Measurements from ENCODE around the gene BST2.

Gene BST2

GRCh38 chr19:17419621-17420474 is 14.4 kb upstream of the BST2 start, which contains the start of gene MVB12A:
MVB12A (plus strand) TSS chr19:17420047; CDS start chr19:17420136, 89 bp downstream.
- DNase-seq (ENCODE audit: low read depth, low spot score), result peak; percentile 89

GRCh38 chr19:17419154-17419620 is 13.8 kb upstream of the BST2 start:
- DNase-seq (ENCODE audit: low read depth, low spot score), result no peak

- DNase-seq (ENCODE audit: low read depth, low spot score), result no peak
Measured at GRCh38 chr19:17418710-17419109, 13.3 kb upstream of the BST2 start.

DNA sequence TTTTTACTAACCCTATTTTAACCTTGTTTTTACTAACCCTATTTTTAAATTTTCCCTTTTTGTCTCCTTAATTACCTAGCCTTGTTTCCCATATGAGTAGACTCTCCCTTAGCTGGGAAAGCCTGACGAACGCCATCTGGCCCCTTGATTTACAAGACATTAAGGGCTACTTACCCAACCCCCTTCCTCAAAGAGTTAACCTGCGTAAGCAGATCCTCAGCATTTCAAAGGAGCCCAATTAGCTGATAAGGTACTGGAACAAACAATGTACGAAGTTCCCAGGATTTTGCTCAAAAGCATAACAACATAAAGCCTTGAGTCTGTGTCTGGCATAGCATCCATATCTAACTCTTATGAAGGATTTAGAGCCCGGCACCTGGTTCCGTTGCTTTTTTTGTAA is 9.7 kb upstream of the BST2 start:
- DNase-seq (ENCODE audit: low read depth, low spot score), result no peak

DNA sequence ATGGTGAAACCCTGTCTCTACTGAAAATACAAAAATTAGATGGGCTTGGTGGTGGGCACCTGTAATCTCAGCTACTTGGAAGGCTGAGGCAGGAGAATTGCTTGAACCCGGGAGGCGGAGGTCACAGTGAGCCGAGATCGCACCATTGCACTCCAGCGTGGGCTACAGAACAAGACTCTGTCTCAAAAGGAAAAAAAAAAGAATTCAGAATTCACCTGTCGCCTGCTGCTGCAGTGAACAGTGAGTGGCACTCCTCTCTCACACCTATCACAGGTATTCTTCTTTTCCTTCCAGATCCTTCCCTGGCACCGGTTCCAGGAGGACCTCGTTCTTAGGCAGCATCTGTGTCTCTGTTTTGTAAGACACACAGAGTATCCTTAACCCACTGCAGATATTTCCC is 8.7 kb upstream of the BST2 start:
- DNase-seq (ENCODE audit: low read depth, low spot score), result no peak

- DNase-seq (ENCODE audit: low read depth, low spot score), result no peak
Measured at GRCh38 chr19:17411801-17412200, 6.4 kb upstream of the BST2 start.

DNA sequence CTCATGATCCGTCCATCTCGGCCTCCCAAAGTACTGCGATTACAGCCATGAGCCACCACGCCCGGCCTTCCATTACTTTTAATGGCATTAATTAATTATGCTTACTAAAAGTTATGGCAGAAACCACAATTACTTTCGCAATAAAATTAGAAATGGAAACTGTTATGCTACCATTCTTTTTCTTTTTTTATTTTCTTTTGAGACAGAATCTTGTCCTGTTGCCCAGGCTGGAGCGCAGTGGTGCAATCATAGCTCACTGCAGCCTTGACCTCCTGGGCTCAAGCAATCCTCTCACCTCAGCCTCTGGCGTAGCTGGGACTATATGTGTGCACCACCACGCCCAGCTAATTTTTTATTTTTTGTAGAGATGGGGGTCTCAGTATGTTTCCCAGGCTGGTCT is 4.6 kb upstream of the BST2 start:
- no peak for DNase-seq (ENCODE audit: low read depth, low spot score)

GRCh38 chr19:17406887-17407196 is 1.4 kb upstream of the BST2 start:
- no peak for DNase-seq (ENCODE audit: low read depth, low spot score)

DNA sequence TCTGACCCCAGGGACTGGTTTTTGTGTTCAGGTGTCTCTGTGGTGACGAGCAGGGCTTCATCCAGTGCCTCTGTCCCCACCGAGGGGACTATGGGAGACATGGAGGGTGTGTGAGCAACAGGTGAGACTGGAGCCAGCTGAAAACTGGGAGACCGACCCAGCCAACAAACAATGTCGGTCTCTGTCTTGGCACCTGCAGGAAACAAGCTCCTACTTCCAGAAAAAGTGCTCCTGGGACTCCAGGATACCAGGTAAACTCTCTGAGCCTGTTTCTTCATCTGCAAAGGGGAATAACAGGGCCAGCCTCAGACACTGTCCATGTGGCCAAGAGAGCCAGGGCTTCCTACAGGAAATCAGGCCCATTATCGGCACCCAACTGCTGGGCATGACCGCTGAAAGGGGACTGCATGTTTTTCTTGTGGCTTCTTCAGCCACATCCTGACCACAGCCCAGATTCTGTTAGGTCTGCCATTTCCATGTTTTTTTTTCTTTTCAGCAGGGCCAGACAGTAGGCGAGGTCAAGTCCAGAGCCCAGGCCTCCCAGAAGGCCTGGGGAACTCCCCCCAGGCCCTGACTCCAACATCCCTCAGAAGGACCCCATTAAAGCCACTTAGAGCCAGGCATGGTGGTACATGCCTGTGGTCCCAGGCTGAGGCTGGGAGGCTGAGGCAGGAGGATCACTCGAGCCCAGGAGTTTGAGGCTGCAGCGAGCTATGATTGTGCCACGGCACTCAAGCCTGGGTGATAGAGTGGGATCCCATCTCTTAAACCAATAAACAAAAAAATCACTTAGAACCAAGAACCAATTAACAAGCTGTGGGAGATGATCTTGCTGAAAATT is 836 bp upstream of the BST2 start:
- DNase-seq (ENCODE audit: low read depth, low spot score), result no peak

- no peak for DNase-seq (ENCODE audit: low read depth, low spot score)
Measured at GRCh38 chr19:17404621-17405249, 695 bp downstream of the BST2 start.

- no peak for DNase-seq (ENCODE audit: low read depth, low spot score)
Measured at GRCh38 chr19:17404015-17404414, 1.4 kb downstream of the BST2 start.

- no peak for DNase-seq (ENCODE audit: low read depth, low spot score)
Measured at GRCh38 chr19:17402982-17403855, 2.2 kb downstream of the BST2 start.

DNA sequence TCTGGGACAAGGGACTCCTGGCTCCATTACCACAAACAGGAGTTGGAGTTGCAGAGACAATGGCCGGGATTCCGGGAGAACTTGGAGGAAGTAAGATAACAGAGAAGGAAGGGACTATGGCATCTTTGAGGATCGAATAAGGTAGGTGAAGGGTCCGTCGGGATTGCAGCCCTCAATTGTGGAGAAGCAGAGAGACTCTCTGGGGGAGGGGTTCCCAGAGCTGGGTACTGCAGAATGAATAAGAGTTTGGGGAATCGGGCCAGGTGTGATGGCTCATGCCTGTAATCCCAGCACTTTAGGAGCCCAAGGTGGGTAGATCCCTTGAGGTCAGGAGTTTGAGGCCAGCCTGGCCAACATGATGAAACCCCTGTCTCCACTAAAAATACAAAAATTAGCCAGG is 3.8 kb downstream of the BST2 start:
- DNase-seq (ENCODE audit: low read depth, low spot score), result no peak

- no peak for DNase-seq (ENCODE audit: low read depth, low spot score)
Measured at GRCh38 chr19:17398902-17399527, 6.4 kb downstream of the BST2 start.

- no peak for DNase-seq (ENCODE audit: low read depth, low spot score)
Measured at GRCh38 chr19:17394891-17395415, 10.5 kb downstream of the BST2 start.

- no peak for DNase-seq (ENCODE audit: low read depth, low spot score)
Measured at GRCh38 chr19:17393914-17394313, 11.5 kb downstream of the BST2 start, which contains the start of gene CCDC194. CCDC194 (minus strand) TSS chr19:17394196; CDS start chr19:17394158, 38 bp downstream.

- no peak for DNase-seq (ENCODE audit: low read depth, low spot score)
Measured at GRCh38 chr19:17393002-17393401, 12.4 kb downstream of the BST2 start.

- DNase-seq (ENCODE audit: low read depth, low spot score), result no peak
Measured at GRCh38 chr19:17391371-17392151, 13.9 kb downstream of the BST2 start.

DNA sequence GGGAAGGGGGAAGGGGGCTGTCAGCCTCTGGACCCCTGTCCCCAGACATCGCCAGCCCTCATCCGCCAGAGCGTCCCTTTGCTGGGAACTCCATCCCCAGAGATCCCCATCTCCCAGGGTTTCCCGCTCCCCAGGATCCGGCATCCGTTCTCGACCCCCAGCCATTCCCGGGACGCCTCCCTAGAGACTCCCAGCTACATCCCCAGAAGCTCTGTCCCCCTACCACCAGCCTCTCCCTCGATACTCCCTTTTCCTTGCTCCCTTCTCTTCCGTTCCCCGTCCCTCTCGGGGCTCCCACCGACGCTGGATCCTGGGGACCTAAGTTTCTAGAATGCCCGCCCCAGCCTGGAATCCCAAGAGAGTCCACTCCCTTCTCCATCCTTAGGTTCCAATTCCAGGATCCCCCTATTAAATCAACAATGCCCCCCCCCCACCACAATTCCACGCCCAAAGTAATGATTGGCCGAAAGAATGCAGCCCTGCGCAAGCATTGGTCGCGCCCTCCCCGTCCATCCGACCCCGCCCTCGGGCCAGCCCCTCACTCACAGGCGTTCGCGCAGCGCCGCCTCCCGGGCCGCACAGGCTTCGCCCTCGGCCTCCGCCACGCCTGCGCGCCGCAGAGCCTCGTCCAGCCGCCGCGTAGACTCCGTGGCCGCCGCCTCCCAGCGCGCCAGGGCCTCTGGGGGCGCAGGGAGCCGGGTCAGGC is 14.6 kb downstream of the BST2 start:
- peak; percentile 90 for DNase-seq (ENCODE audit: low read depth, low spot score)

Data from activated naive CD8-positive, alpha-beta T cell treated with anti-CD3 and anti-CD28 coated beads, Interleukin-2, amount 50 U/mL, for 16 hours (primary cell).